IMR-90 (cell line): ENCODE results near the gene SRRM2. TPM values are rescaled to one million over a fixed set of nuclear protein-coding genes. Genes with fewer than 3 reads are reported as not detected.

Experiments used
- ATAC-seq: fragments of 200-7000 bp; cut with Tn5 transposase; 2 replicates; pipeline ENCODE4 v1.9.1; 2020; ENCODE audit warnings: low read depth, mild to moderate bottlenecking, moderate library complexity
- BruUV-seq: library from RNA; stranded (reverse); fragments of 400-500 nt; replicated peaks from 2 replicates; lab custom pipeline; 2021; lab: Mats Ljungman, UMichigan
- CTCF ChIA-PET: fragments of 300-600 bp; formaldehyde crosslinking; extraction: SDS; loops from one replicate; lab custom pipeline; 2021; ENCODE audit warnings: antibody characterized with exemption; lab: Yijun Ruan, JAX
- POLR2A ChIA-PET: fragments of 300-600 bp; sonication (Branson Sonifier 250); formaldehyde crosslinking; loops from one replicate; lab custom pipeline; 2022; ENCODE audit warnings: antibody characterized with exemption; ENCODE audit not compliant: unreplicated experiment; lab: Charles Lee
- DNase-seq: peaks from one replicate; pipeline ENCODE4 v3.0.0; 2013
- H2AFZ ChIP-seq: replicated peaks from 2 replicates; pipeline ENCODE3; 2013; ENCODE audit warnings: low read length, mild to moderate bottlenecking; ENCODE audit not compliant: poor library complexity
- H2AK5ac ChIP-seq: 2 replicates; pipeline ENCODE4 v1.6.1; 2013; ENCODE audit warnings: low read depth, low read length, inconsistent platforms
- H2AK9ac ChIP-seq: replicated peaks from 2 replicates; pipeline ENCODE3; 2013; ENCODE audit warnings: mild to moderate bottlenecking, low read depth, low read length, moderate library complexity; ENCODE audit not compliant: poor library complexity
- H2BK120ac ChIP-seq: 2 replicates; pipeline ENCODE4 v1.6.1; 2013; ENCODE audit warnings: low read depth, low read length, inconsistent platforms
- H2BK15ac ChIP-seq: 3 replicates; pipeline ENCODE4 v1.6.1; 2013; ENCODE audit warnings: low read depth, low read length, inconsistent platforms
- H2BK20ac ChIP-seq: 2 replicates; pipeline ENCODE4 v1.6.1; 2013; ENCODE audit warnings: low read depth, mild to moderate bottlenecking, inconsistent platforms, low read length, moderate library complexity
- H2BK5ac ChIP-seq: 2 replicates; pipeline ENCODE4 v1.6.1; 2013; ENCODE audit warnings: mild to moderate bottlenecking, low read depth, low read length, inconsistent platforms; ENCODE audit not compliant: poor library complexity, severe bottlenecking
- H3K14ac ChIP-seq: replicated peaks from 2 replicates; pipeline ENCODE4 v1.6.1; 2013; ENCODE audit warnings: low read depth, low read length, inconsistent platforms
- H3K18ac ChIP-seq: 2 replicates; pipeline ENCODE4 v1.6.1; 2013; ENCODE audit warnings: low read depth, low read length, control low read depth
- H3K23ac ChIP-seq: 2 replicates; pipeline ENCODE4 v1.6.1; 2013; ENCODE audit warnings: low read depth, low read length, inconsistent platforms
- H3K27ac ChIP-seq: 2 replicates; pipeline ENCODE4 v1.5.1; 2013; ENCODE audit warnings: mild to moderate bottlenecking, control low read depth, low read length; ENCODE audit not compliant: insufficient read depth
- H3K27me3 ChIP-seq: 2 replicates; pipeline ENCODE4 v1.6.1; 2013; ENCODE audit warnings: low read length; ENCODE audit not compliant: control insufficient read depth, insufficient read depth
- H3K36me3 ChIP-seq: 2 replicates; pipeline ENCODE4 v1.6.1; 2013; ENCODE audit warnings: low read length, mixed read lengths; ENCODE audit not compliant: control insufficient read depth, insufficient read depth
- H3K4ac ChIP-seq: 2 replicates; pipeline ENCODE4 v1.6.1; 2013; ENCODE audit warnings: low read depth, low read length, inconsistent platforms
- H3K4me1 ChIP-seq: 2 replicates; pipeline ENCODE4 v1.6.1; 2013; ENCODE audit warnings: low read length, mixed read lengths; ENCODE audit not compliant: control insufficient read depth, insufficient read depth
- H3K4me2 ChIP-seq: 2 replicates; pipeline ENCODE4 v1.6.1; 2013; ENCODE audit warnings: low read depth, mild to moderate bottlenecking, control low read depth, low read length, moderate library complexity
- H3K4me3 ChIP-seq: 2 replicates; pipeline ENCODE4 v1.5.1; 2013; ENCODE audit warnings: low read depth, mild to moderate bottlenecking, control low read depth, low read length, moderate library complexity; ENCODE audit not compliant: insufficient read depth
- H3K56ac ChIP-seq: 2 replicates; pipeline ENCODE4 v1.6.1; 2013; ENCODE audit warnings: low read length, inconsistent platforms; ENCODE audit not compliant: insufficient read depth; ENCODE audit errors: extremely low read depth
- H3K79me1 ChIP-seq, 2 experiments: 2 replicates each; pipeline ENCODE4 v1.6.1; 2013; ENCODE audit warnings: low read length in 2 of 2, inconsistent platforms in 1 of 2, low read depth in 1 of 2
- H3K9ac ChIP-seq: 2 replicates; pipeline ENCODE4 v1.6.1; 2013; ENCODE audit warnings: low read depth, low read length, control low read depth
- H3K9me1 ChIP-seq: 2 replicates; pipeline ENCODE4 v1.6.1; 2013; ENCODE audit warnings: low read length, inconsistent platforms; ENCODE audit not compliant: insufficient read depth
- H3K9me3 ChIP-seq: 2 replicates; pipeline ENCODE4 v1.6.1; 2013; ENCODE audit warnings: low read length; ENCODE audit not compliant: control insufficient read depth, insufficient read depth
- H4K20me1 ChIP-seq: 2 replicates; pipeline ENCODE4 v1.6.1; 2013; ENCODE audit warnings: low read length, inconsistent platforms; ENCODE audit not compliant: insufficient read depth
- H4K5ac ChIP-seq: 2 replicates; pipeline ENCODE4 v1.6.1; 2013; ENCODE audit warnings: mild to moderate bottlenecking, low read depth, low read length, control low read depth
- H4K8ac ChIP-seq, 2 experiments: 2 replicates each; pipeline ENCODE4 v1.6.1; 2013; ENCODE audit warnings: low read depth in 2 of 2, low read length in 2 of 2, control low read depth in 1 of 2, inconsistent platforms in 1 of 2
- H4K91ac ChIP-seq: 2 replicates; pipeline ENCODE4 v1.6.1; 2013; ENCODE audit warnings: low read depth, low read length, inconsistent platforms; ENCODE audit not compliant: insufficient read depth
- CEBPB ChIP-seq: IDR thresholded peaks from 2 replicates; pipeline ENCODE4 v1.6.1; 2012; ENCODE audit warnings: low read depth, low read length, improper control_type of control experiment
- FOS ChIP-seq: fragments of 150-350 bp; IDR thresholded peaks from 2 replicates; pipeline ENCODE4 v1.6.1; 2016; ENCODE audit warnings: low read depth, low read length
- MAFK ChIP-seq: IDR thresholded peaks from 2 replicates; pipeline ENCODE4 v1.6.1; 2012; ENCODE audit warnings: low read depth, low read length, improper control_type of control experiment
- MAZ ChIP-seq: IDR thresholded peaks from 2 replicates; pipeline ENCODE4 v1.6.1; 2012; ENCODE audit warnings: low read depth, mild to moderate bottlenecking, low read length, improper control_type of control experiment, moderate library complexity, borderline replicate concordance
- MXI1 ChIP-seq: IDR thresholded peaks from 2 replicates; pipeline ENCODE4 v1.6.1; 2012; ENCODE audit warnings: low read depth, mild to moderate bottlenecking, low read length, moderate library complexity, borderline replicate concordance
- POLR2A ChIP-seq: IDR thresholded peaks from 2 replicates; pipeline ENCODE4 v1.6.1; 2012; ENCODE audit warnings: mild to moderate bottlenecking, low read depth, low read length
- RCOR1 ChIP-seq: IDR thresholded peaks from 2 replicates; pipeline ENCODE4 v1.6.1; 2012; ENCODE audit warnings: mild to moderate bottlenecking, low read length, improper control_type of control experiment; ENCODE audit not compliant: insufficient replicate concordance
- SMC3 ChIP-seq: fragments of 150-350 bp; IDR thresholded peaks from 2 replicates; pipeline ENCODE4 v1.6.1; 2016; ENCODE audit warnings: low read depth, mild to moderate bottlenecking, antibody characterized with exemption, low read length, moderate library complexity
- WGBS, 2 experiments: methylation state at CpG; one replicate each; pipeline versions ENCODE4 v1.1.5 to v1.1.7; 2013; ENCODE audit warnings: missing lambda C conversion rate in 2 of 2; ENCODE audit not compliant: insufficient read length in 1 of 2; ENCODE audit errors: extremely low coverage in 2 of 2; 5-methylcytosine and 5-hydroxymethylcytosine counted together
- dilution Hi-C: fragments of 300-500 bp; cut with HindIII; formaldehyde crosslinking; loops from one replicate; pipeline ENCODE4 v1.14.3; 2018; ENCODE audit warnings: low sequenced_read_pairs; ENCODE audit not compliant: unreplicated experiment
- in situ Hi-C: fragments of 300-500 bp; cut with MboI; formaldehyde crosslinking; loops from 3 replicates; pipeline ENCODE4 v1.14.3; 2019; ENCODE audit warnings: low sequenced_read_pairs, inconsistent platforms, mixed read lengths
- intact Hi-C: fragments of 100-400 bp; cut with micrococcal nuclease; formaldehyde crosslinking; loops from 2 replicates; pipeline ENCODE4 v1.10.0; 2022
- polyA plus RNA-seq, 3 experiments: library from polyadenylated mRNA; depleted of rRNA; stranded (reverse); fragments of >200 nt; gene quantifications; 2 replicates each; pipeline ENCODE4 v1.2.3, GENCODE V29; 2012; ENCODE audit warnings: low replicate concordance in 1 of 3
- total RNA-seq: library from RNA; depleted of rRNA; stranded (reverse); fragments of >200 nt; gene quantifications from 2 replicates; pipeline ENCODE4 v1.2.3, GENCODE V29; 2012

SRRM2 gene
- total and polyA plus RNA-seq, 2 of the 4 experiments (the other 2 are of a cell fraction), result 20.3 to 300 TPM

DNA sequence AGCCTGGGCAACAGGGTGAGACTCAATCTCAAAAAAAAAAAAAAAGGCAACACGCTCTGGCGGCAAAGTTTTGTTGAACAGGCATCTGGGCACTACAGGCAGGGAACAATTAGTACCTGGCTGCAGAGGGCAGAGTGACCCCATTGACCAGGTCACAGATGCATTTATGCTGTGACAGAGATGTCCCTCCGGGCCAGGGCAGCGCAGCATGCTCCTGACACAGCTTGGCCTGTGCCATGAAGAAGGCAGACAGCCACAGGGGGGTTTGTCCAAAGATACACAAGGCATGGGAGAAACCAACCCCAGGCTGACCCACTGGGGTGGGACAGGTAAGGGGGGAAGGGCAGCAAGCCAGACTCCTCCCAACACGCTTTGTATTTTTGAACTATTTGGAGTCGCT lies 7.7 kb upstream of the SRRM2 start:
- dilution Hi-C loops, result no loop called here
- H2BK120ac ChIP-seq, result no peak overlapping the region
- no peaks in the 10 kb centered on the region for H3K79me1 ChIP-seq
- no peak overlapping the region for H3K4ac ChIP-seq
- H2BK15ac ChIP-seq, result no peak overlapping the region
- no peak overlapping the region for H3K4me2 ChIP-seq
- no peaks in the 10 kb centered on the region for H4K20me1 ChIP-seq
- no peaks in the 10 kb centered on the region for H3K9me1 ChIP-seq
- H3K14ac ChIP-seq, result no peak overlapping the region
- no peak overlapping the region for H2AK9ac ChIP-seq
- H4K91ac ChIP-seq, result no peak overlapping the region
- H3K36me3 ChIP-seq, result no peaks in the 10 kb centered on the region
- DNase-seq, result no peak
- H3K27ac ChIP-seq, result no peak overlapping the region
- 96% methylated on average over 4 of the region's 6 CpGs; no CpG with 5 or more reads in 1 of the 2 experiments for WGBS, 2 experiments
- H3K27me3 ChIP-seq, result no peaks in the 10 kb centered on the region; the same call in 1 of the 2 replicates
- no TSS peak for BruUV-seq
- H3K23ac ChIP-seq, result no peak overlapping the region
- H3K4me3 ChIP-seq, result no peak overlapping the region
- no peak overlapping the region for H2BK5ac ChIP-seq
- H2AFZ ChIP-seq, result no peak overlapping the region
- no peak overlapping the region for H3K18ac ChIP-seq
- H3K56ac ChIP-seq, result no peak overlapping the region
- intact Hi-C loops, result no loop called here
- H2BK20ac ChIP-seq, result no peak overlapping the region
- ChIA-PET POLR2A (no interaction called here), CTCF (no interaction called here)
- H4K5ac ChIP-seq, result no peak overlapping the region
- no peaks in the 10 kb centered on the region for H3K4me1 ChIP-seq
- TF ChIP-seq MAFK (no peak), SMC3 (no peak), MAZ (no peak), POLR2A (no peak), RCOR1 (no peak), FOS (no peak), MXI1 (no peak), CEBPB (no peak)
- in situ Hi-C loops, result no loop called here
- no peak overlapping the region for H2AK5ac ChIP-seq
- no peak overlapping the region for H4K8ac ChIP-seq
- ATAC-seq, result no peak
- H3K9me3 ChIP-seq, result no peaks in the 10 kb centered on the region
- no peak overlapping the region for H3K9ac ChIP-seq
